A549 (cell line): ENCODE data around the gene NOD2. TPM values are rescaled to one million over a fixed set of nuclear protein-coding genes. Genes with fewer than 3 reads are reported as not detected.

Experiments used
- ATAC-seq, 2 experiments: fragments of 200-7000 bp in 1 of 2; fragments of >200 bp in 1 of 2; cut with Nextera tagmentation in 1 of 2; cut with Tn5 transposase in 1 of 2; 3 replicates each; pipeline versions ENCODE4 v1.8.0 to v1.9.1; 2018 to 2020; ENCODE audit warnings: mild to moderate bottlenecking in 1 of 2, moderate library complexity in 1 of 2
- CTCF ChIA-PET: fragments of 300-600 bp; sonication (Branson Sonifier 250); formaldehyde crosslinking; extraction: SDS; loops from one replicate; lab custom pipeline; 2021; ENCODE audit warnings: antibody characterized with exemption, inconsistent platforms; lab: Yijun Ruan, JAX
- POLR2A ChIA-PET: fragments of 350-600 bp; formaldehyde crosslinking; extraction: SDS; loops from one replicate; lab custom pipeline; 2021; ENCODE audit warnings: antibody characterized with exemption, inconsistent platforms; lab: Yijun Ruan, JAX
- DNase-seq, 2 experiments: peaks; one replicate each; pipeline versions ENCODE4 v3.0.0 to v3.0.0-alpha.2; 2011 to 2016; ENCODE audit warnings: low read depth in 1 of 2, low spot score in 1 of 2
- FAIRE-seq: peaks from 2 replicates; lab custom pipeline; 2011; peaks lifted over from hg19 to GRCh38; lab: Jason Lieb, UNC
- H3K27ac ChIP-seq, 2 experiments: fragments of >200 bp; sonication (Bioruptor Twin); formaldehyde crosslinking; 3 replicates each; pipeline ENCODE4 v1.5.1; 2016 to 2017
- H3K4me1 ChIP-seq: fragments of >200 bp; sonication (Bioruptor Twin); formaldehyde crosslinking; 3 replicates; pipeline ENCODE4 v1.6.1; 2016
- H3K4me2 ChIP-seq: fragments of >200 bp; sonication (Bioruptor Twin); formaldehyde crosslinking; 3 replicates; pipeline ENCODE4 v1.6.1; 2016
- H3K4me3 ChIP-seq: fragments of >200 bp; sonication (Bioruptor Twin); formaldehyde crosslinking; 3 replicates; pipeline ENCODE4 v1.5.1; 2016
- H3K9me3 ChIP-seq: fragments of >200 bp; sonication (Bioruptor Twin); formaldehyde crosslinking; 3 replicates; pipeline ENCODE4 v1.6.1; 2016
- CTCF ChIP-seq: fragments of >200 bp; sonication (Bioruptor Twin); formaldehyde crosslinking; IDR thresholded peaks from 3 replicates; pipeline ENCODE4 v1.5.1; 2016
- EHMT2 ChIP-seq: fragments of 200-600 bp; sonication (generic); IDR thresholded peaks from 2 replicates; pipeline ENCODE4 v1.6.1; 2016; ENCODE audit warnings: antibody characterized with exemption, low read depth, mild to moderate bottlenecking, moderate library complexity
- EP300 ChIP-seq, 2 experiments: fragments of >200 bp; sonication (Bioruptor Twin); formaldehyde crosslinking; IDR thresholded peaks; 2 replicates in 1 of 2; 3 replicates in 1 of 2; pipeline ENCODE4 v1.6.1; 2016 to 2017
- HES2 ChIP-seq: fragments of >200 bp; sonication (Bioruptor Twin); formaldehyde crosslinking; IDR thresholded peaks from 2 replicates; pipeline ENCODE4 v1.6.1; 2016
- HOXA7 ChIP-seq: fragments of 250-450 bp; sonication (Bioruptor Pico); IDR thresholded peaks from 2 replicates; pipeline ENCODE4 v1.5.0; 2020; ENCODE audit warnings: mild to moderate bottlenecking, moderate library complexity
- JUN ChIP-seq, 2 experiments: fragments of >200 bp; sonication (Bioruptor Twin); formaldehyde crosslinking; IDR thresholded peaks; 2 replicates in 1 of 2; 3 replicates in 1 of 2; pipeline ENCODE4 v1.6.1; 2016 to 2017
- KDM1A ChIP-seq: fragments of 200-600 bp; sonication (generic); IDR thresholded peaks from 2 replicates; pipeline ENCODE4 v1.6.1; 2016; ENCODE audit warnings: low read depth, mild to moderate bottlenecking
- MAX ChIP-seq: IDR thresholded peaks from 2 replicates; pipeline ENCODE4 v1.6.1; 2012
- MYC ChIP-seq: IDR thresholded peaks from 2 replicates; pipeline ENCODE4 v1.6.1; 2012; ENCODE audit warnings: mild to moderate bottlenecking, inconsistent platforms, low read length, improper control_type of control experiment, borderline replicate concordance
- NR3C1 ChIP-seq: fragments of >200 bp; sonication (Bioruptor Twin); formaldehyde crosslinking; IDR thresholded peaks from 3 replicates; pipeline ENCODE4 v1.6.1; 2017
- PBX3 ChIP-seq: IDR thresholded peaks from 2 replicates; pipeline ENCODE4 v1.6.1; 2012
- PHF8 ChIP-seq: fragments of 200-600 bp; sonication (generic); IDR thresholded peaks from 2 replicates; pipeline ENCODE4 v1.6.1; 2016; ENCODE audit warnings: low read depth, mild to moderate bottlenecking, antibody characterized with exemption, moderate library complexity, borderline replicate concordance
- POLR2AphosphoS2 ChIP-seq: conservative IDR thresholded peaks from 2 replicates; pipeline ENCODE4 v1.6.1; 2012; ENCODE audit warnings: low read length, improper control_type of control experiment, inconsistent platforms
- RAD21 ChIP-seq, 2 experiments: fragments of >200 bp in 1 of 2; sonication (Bioruptor Twin) in 1 of 2; formaldehyde crosslinking in 1 of 2; IDR thresholded peaks in 1 of 2; conservative IDR thresholded peaks in 1 of 2; 2 replicates in 1 of 2; 3 replicates in 1 of 2; pipeline ENCODE4 v1.6.1; 2012 to 2018; ENCODE audit warnings: inconsistent platforms in 1 of 2
- RCOR1 ChIP-seq: fragments of 150-350 bp; IDR thresholded peaks from 2 replicates; pipeline ENCODE4 v1.6.1; 2014; ENCODE audit warnings: antibody characterized with exemption, low read length, low read depth
- RFX5 ChIP-seq: fragments of 450-650 bp; IDR thresholded peaks from 2 replicates; pipeline ENCODE4 v1.7.1; 2014; ENCODE audit warnings: antibody characterized with exemption, mild to moderate bottlenecking, moderate library complexity
- SREBF2 ChIP-seq: fragments of 450-650 bp; IDR thresholded peaks from 2 replicates; pipeline ENCODE4 v1.6.1; 2014; ENCODE audit warnings: mild to moderate bottlenecking, moderate library complexity
- TP53 ChIP-seq: fragments of 250-450 bp; sonication (Bioruptor Pico); IDR thresholded peaks from 2 replicates; pipeline ENCODE4 v1.5.0; 2021; ENCODE audit warnings: mild to moderate bottlenecking, moderate library complexity
- ZFP36 ChIP-seq: fragments of 450-650 bp; IDR thresholded peaks from 2 replicates; pipeline ENCODE4 v1.6.1; 2014; ENCODE audit warnings: borderline replicate concordance; ENCODE audit not compliant: partially characterized antibody
- ZNF302 ChIP-seq: fragments of 250-450 bp; sonication (Bioruptor Pico); IDR thresholded peaks from 2 replicates; pipeline ENCODE4 v1.9.0; 2021; ENCODE audit warnings: inconsistent platforms, mild to moderate bottlenecking, moderate library complexity
- WGBS: methylation state at CpG from one replicate; pipeline ENCODE4 v1.1.6; 2017; ENCODE audit errors: missing lambda C conversion rate; 5-methylcytosine and 5-hydroxymethylcytosine counted together
- polyA minus RNA-seq: library from RNA; depleted of rRNA, polyadenylated mRNA; stranded (reverse); fragments of >200 nt; gene quantifications from 2 replicates; pipeline ENCODE4 v1.2.3, GENCODE V29; 2011; rRNA and poly(A)+ RNA removed
- polyA plus RNA-seq, 4 experiments: library from polyadenylated mRNA; depleted of rRNA in 3 of 4; stranded (reverse); fragments of >200 nt; fragmentation: RNase III in 1 of 4; extraction: RNeasy Plus Mini Kit Qiagen cat#74134 plus additional on column Dnase treatment in 1 of 4; gene quantifications; 2 replicates in 3 of 4; 3 replicates in 1 of 4; pipeline ENCODE4 v1.2.3, GENCODE V29; 2011 to 2017

Gene NOD2
- polyA plus RNA-seq (2011; rRNA removed) (0.03 TPM in 1 of 2 replicates, not detected in the other), polyA plus RNA-seq (2017; fragmentation: RNase III; extraction: RNeasy Plus Mini Kit Qiagen cat#74134 plus additional on column Dnase treatment) (not detected in 3 replicates), polyA minus RNA-seq (0.12 TPM in 1 of 2 replicates, not detected in the other)
- not detected in 2 replicates for polyA plus RNA-seq (2012; cell fraction: cytosol; rRNA removed)
- 0.02 TPM in 1 of 2 replicates, not detected in the other for polyA plus RNA-seq (2012; cell fraction: nucleus; rRNA removed)

- ATAC-seq (peak; percentile 70 to 80), FAIRE-seq (no peak), DNase-seq (peak; percentile 10 to 51)
- H3K27ac ChIP-seq, result peak within 1 kb of the TSS; percentile 36 to 70; a peak in 4 of 6 replicates
- POLR2A ChIA-PET, result no interaction called here
- H3K4me3 ChIP-seq, result peak within 1 kb of the TSS; percentile 46
- 25% methylated on average over 36 of the region's 56 CpGs for WGBS
- no peaks in the 10 kb centered on the region for H3K9me3 ChIP-seq
- CTCF ChIA-PET, result no interaction called here
- peak within 1 kb of the TSS; percentile 97 for H3K4me2 ChIP-seq
- 0 out of 3 replicates have a peak, but pooled peaks cover 5% of the 10 kb centered on the region for H3K4me1 ChIP-seq
- TF ChIP-seq HES2, result no peak
- no peak for TF ChIP-seq CTCF
- no peak for TF ChIP-seq EHMT2
- TF ChIP-seq, all 56 proteins: peak for 0
Observed at GRCh38 chr16:50692999-50693781, at the start of gene NOD2. Gene NOD2, plus strand, starts transcription at chr16:50693606. Its CDS starts 5,890 bp downstream, at chr16:50699496.

- CTCF ChIA-PET, result interaction anchor here (1.0 to 1.6 kb wide), 2 partner anchors 21 to 269 kb away, joined by 3 to 6 read pairs; no protein-coding TSS in a partner anchor
- no peak overlapping the region for H3K27ac ChIP-seq
- 59% methylated on average over 5 of the region's 5 CpGs for WGBS
Observed at GRCh38 chr16:50644245-50644644, 49.2 kb upstream of the NOD2 start.

GRCh38 chr16:50644729-50645128 is 48.7 kb upstream of the NOD2 start:
- FAIRE-seq (no peak), DNase-seq (peak in 1 of 2 experiments; percentile 25), ATAC-seq (peak; percentile 58 to 80; a peak in 4 of 6 replicates)
- no peak overlapping the region for H3K27ac ChIP-seq
- 30% methylated on average over 6 of the region's 6 CpGs for WGBS
- ChIA-PET CTCF (interaction anchor here (1.0 to 1.6 kb wide), 2 partner anchors 21 to 270 kb away, joined by 3 to 6 read pairs; no protein-coding TSS in a partner anchor), POLR2A (no interaction called here)
- H3K9me3 ChIP-seq, result no peaks in the 10 kb centered on the region
- no peaks in the 10 kb centered on the region for H3K4me1 ChIP-seq
- no peak overlapping the region for H3K4me2 ChIP-seq
- TF ChIP-seq ZNF302 (CRISPR knock-in tag), result no peak
- no peak for TF ChIP-seq KDM1A
- TF ChIP-seq CTCF, result 0 out of 3 replicates have a peak, but pooled peaks have one; percentile 8
- TF ChIP-seq HES2, result no peak
- TF ChIP-seq RAD21 (conservative IDR thresholded peaks at IDR 0.05 in 1 of 2, IDR thresholded peaks at IDR 0.05 in 1 of 2), result peak; percentile 29 to 46; a peak in 3 of 5 replicates
- no peak for TF ChIP-seq HOXA7 (CRISPR knock-in tag)
- TF ChIP-seq RCOR1, result no peak
- TF ChIP-seq RFX5, result no peak
- no peak for TF ChIP-seq EP300 (IDR thresholded peaks at IDR 0.05)
- H3K4me3 ChIP-seq, result no peak overlapping the region

More at GRCh38 chr16:50644245-50644644, 49.2 kb upstream of the NOD2 start:
- TF ChIP-seq NR3C1 (no peak), MAX (no peak), RAD21 (conservative IDR thresholded peaks at IDR 0.05 in 1 of 2, IDR thresholded peaks at IDR 0.05 in 1 of 2) (no peak), JUN (IDR thresholded peaks at IDR 0.05) (no peak), MYC (no peak), POLR2AphosphoS2 (no peak), RFX5 (no peak), PBX3 (no peak), ZFP36 (no peak), ZNF302 (CRISPR knock-in tag) (no peak), TP53 (CRISPR knock-in tag) (no peak), SREBF2 (no peak), PHF8 (no peak)
- no peaks in the 10 kb centered on the region for H3K4me1 ChIP-seq
- DNase-seq (no peak), ATAC-seq (no peak), FAIRE-seq (no peak)
- POLR2A ChIA-PET, result no interaction called here
- H3K4me2 ChIP-seq, result no peak overlapping the region
- H3K9me3 ChIP-seq, result no peaks in the 10 kb centered on the region
- H3K4me3 ChIP-seq, result no peak overlapping the region
